ENCODE results near the gene LTA.

DNA sequence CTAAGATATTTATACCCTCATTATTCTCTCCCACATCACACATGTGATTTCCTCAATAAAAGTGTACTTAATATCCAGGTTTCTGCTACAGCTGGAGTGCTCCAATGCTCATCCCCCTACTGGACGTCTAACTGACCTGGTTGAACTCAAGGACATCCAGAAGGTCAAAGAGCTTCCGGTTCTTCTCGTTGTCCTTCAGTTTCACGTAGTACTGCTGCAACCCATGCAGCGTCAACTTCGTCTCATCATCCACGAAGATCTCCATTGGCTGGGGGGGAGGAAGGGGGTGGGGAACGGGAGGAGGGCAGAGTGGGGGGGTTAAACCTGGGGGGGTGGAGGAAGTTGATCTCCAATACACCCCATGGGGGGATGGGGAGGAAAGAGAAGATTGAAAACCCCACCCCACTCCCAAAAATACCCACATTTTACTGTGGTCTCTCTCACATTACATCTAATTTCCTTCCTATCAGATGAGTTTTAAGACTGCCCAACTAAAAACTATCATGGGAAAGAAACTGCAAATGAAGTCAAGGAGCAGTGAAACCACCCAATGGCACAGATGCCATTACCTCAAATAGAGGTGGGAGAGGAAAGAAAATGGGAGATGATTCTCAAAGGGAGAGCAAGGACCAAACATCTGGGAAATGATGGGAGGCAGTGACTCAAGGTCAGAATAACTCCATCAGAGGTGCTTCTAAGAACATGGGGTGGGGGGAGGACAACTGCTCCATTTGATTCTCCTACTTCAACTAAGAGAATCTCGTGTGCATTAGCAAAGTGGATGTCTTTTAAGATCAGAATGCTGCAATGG is 39.2 kb upstream of the LTA start:
- TF ChIP-seq, protein P1, sequence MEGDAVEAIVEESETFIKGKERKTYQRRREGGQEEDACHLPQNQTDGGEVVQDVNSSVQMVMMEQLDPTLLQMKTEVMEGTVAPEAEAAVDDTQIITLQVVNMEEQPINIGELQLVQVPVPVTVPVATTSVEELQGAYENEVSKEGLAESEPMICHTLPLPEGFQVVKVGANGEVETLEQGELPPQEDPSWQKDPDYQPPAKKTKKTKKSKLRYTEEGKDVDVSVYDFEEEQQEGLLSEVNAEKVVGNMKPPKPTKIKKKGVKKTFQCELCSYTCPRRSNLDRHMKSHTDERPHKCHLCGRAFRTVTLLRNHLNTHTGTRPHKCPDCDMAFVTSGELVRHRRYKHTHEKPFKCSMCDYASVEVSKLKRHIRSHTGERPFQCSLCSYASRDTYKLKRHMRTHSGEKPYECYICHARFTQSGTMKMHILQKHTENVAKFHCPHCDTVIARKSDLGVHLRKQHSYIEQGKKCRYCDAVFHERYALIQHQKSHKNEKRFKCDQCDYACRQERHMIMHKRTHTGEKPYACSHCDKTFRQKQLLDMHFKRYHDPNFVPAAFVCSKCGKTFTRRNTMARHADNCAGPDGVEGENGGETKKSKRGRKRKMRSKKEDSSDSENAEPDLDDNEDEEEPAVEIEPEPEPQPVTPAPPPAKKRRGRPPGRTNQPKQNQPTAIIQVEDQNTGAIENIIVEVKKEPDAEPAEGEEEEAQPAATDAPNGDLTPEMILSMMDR (IDR thresholded peaks at IDR 0.05): no peak
- no peak for TF ChIP-seq POLR2A (IDR thresholded peaks at IDR 0.05)
- TF ChIP-seq POLR2AphosphoS5 (IDR thresholded peaks at IDR 0.05): no peak
